SH-SY5Y (cell line): ENCODE results near the gene MDFI.

Source experiments
- GATA2 ChIP-seq: IDR thresholded peaks from 2 replicates; pipeline ENCODE4 v1.6.1; 2011; ENCODE audit warnings: mild to moderate bottlenecking, low read depth, low read length
- GATA3 ChIP-seq: IDR thresholded peaks from 2 replicates; pipeline ENCODE4 v1.6.1; 2011; ENCODE audit warnings: low read depth, mild to moderate bottlenecking, low read length, moderate library complexity

The MDFI gene

GRCh38 chr6:41638002-41638934, at the start of gene MDFI:
MDFI (plus strand) TSS chr6:41638468; CDS start chr6:41638750, 282 bp downstream.
- TF ChIP-seq GATA3 (no peak), GATA2 (no peak)

- no peak for TF ChIP-seq GATA2
- TF ChIP-seq GATA3: no peak
Measured at GRCh38 chr6:41589223-41589622, 49.0 kb upstream of the MDFI start.

- TF ChIP-seq GATA3 (no peak), GATA2 (no peak)
Measured at GRCh38 chr6:41589636-41590622, 48.3 kb upstream of the MDFI start.

GRCh38 chr6:41591122-41591521, 47.1 kb upstream of the MDFI start:
- TF ChIP-seq GATA2: no peak
- TF ChIP-seq GATA3: no peak

GRCh38 chr6:41591859-41592502, 46.3 kb upstream of the MDFI start:
- TF ChIP-seq GATA2 (no peak), GATA3 (no peak)

- TF ChIP-seq GATA2: no peak
- TF ChIP-seq GATA3: no peak
Measured at GRCh38 chr6:41593406-41593805, 44.9 kb upstream of the MDFI start.

- TF ChIP-seq GATA3 (no peak), GATA2 (no peak)
Measured at GRCh38 chr6:41593839-41594238, 44.4 kb upstream of the MDFI start.

- TF ChIP-seq GATA3: no peak
- TF ChIP-seq GATA2: no peak
Measured at GRCh38 chr6:41594326-41594725, 43.9 kb upstream of the MDFI start.

GRCh38 chr6:41594766-41595165, 43.5 kb upstream of the MDFI start:
- TF ChIP-seq GATA2 (no peak), GATA3 (no peak)

- TF ChIP-seq GATA3 (no peak), GATA2 (no peak)
Measured at GRCh38 chr6:41595166-41595565, 43.1 kb upstream of the MDFI start.

GRCh38 chr6:41596096-41596685, 42.1 kb upstream of the MDFI start:
- TF ChIP-seq GATA2 (no peak), GATA3 (no peak)

- TF ChIP-seq GATA2 (no peak), GATA3 (no peak)
Measured at GRCh38 chr6:41596807-41597206, 41.5 kb upstream of the MDFI start.

GRCh38 chr6:41597246-41598000, 40.8 kb upstream of the MDFI start:
- no peak for TF ChIP-seq GATA2
- TF ChIP-seq GATA3: no peak

GRCh38 chr6:41598670-41599014, 39.6 kb upstream of the MDFI start:
- TF ChIP-seq GATA3: no peak
- no peak for TF ChIP-seq GATA2
